ENCODE results near the gene SIGLEC11. TPM values are rescaled to one million over a fixed set of nuclear protein-coding genes. Genes with fewer than 3 reads are reported as not detected.

SIGLEC11 gene
- polyA plus RNA-seq, 1 of the 3 experiments (the other 2 are of a cell fraction), result not detected

GRCh38 chr19:49936549-49936948 lies 24.4 kb downstream of the SIGLEC11 start (continued):
- TF ChIP-seq RFX5 (IDR thresholded peaks at IDR 0.05; ENCODE audit: low read length) (no peak), JUND (IDR thresholded peaks at IDR 0.05) (no peak), ELF1 (IDR thresholded peaks at IDR 0.05) (no peak)
- TF ChIP-seq, protein P1, sequence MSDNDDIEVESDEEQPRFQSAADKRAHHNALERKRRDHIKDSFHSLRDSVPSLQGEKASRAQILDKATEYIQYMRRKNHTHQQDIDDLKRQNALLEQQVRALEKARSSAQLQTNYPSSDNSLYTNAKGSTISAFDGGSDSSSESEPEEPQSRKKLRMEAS (IDR thresholded peaks at IDR 0.05; ENCODE audit: low read depth), result no peak

GRCh38 chr19:49933643-49934042 lies 27.3 kb downstream of the SIGLEC11 start:
- Histone ChIP-seq H3K27me3 (ENCODE audit: insufficient read depth) (no peaks in the 10 kb centered on the region), H3K36me3 (replicated peaks in 1 of 2; ENCODE audit: control insufficient read depth in 1 of 2, insufficient read depth in 2 of 2, low read length in 1 of 2) (peaks cover 0 to 9% of the 10 kb centered on the region in 2 experiments), H3K79me2 (ENCODE audit: insufficient read depth) (peaks cover 7% of the 10 kb centered on the region; the same call in 1 of the 2 replicates), H3K4me1 (ENCODE audit: control insufficient read depth in 1 of 2, insufficient read depth in 2 of 2, low read depth in 1 of 2, low read length in 1 of 2) (peaks cover 0 to 5% of the 10 kb centered on the region in 2 experiments; a peak in 1 of 4 replicates), H2AFZ (ENCODE audit: low read depth) (no peak overlapping the region), H3K9ac (no peak overlapping the region), H3K4me3 (ENCODE audit: low read depth in 2 of 2, low read length in 1 of 2) (no peak overlapping the region), H3F3A (replicated peaks; ENCODE audit: insufficient read depth) (peaks cover 16% of the 10 kb centered on the region), H3K9me3 (no peaks in the 10 kb centered on the region), H3K9me2 (no peaks in the 10 kb centered on the region), H3K4me2 (no peak overlapping the region), H3K27ac (ENCODE audit: low read depth in 2 of 2, low read length in 1 of 2) (no peak overlapping the region), H4K20me1 (ENCODE audit: insufficient read depth) (no peaks in the 10 kb centered on the region)
- WGBS (ENCODE audit: low lambda C conversion rate), result 90% methylated on average over 8 of the region's 8 CpGs
- ChIA-PET CTCF (interaction anchor here (0.6 to 1.2 kb wide), 3 partner anchors 47 to 51 kb away, joined by 3 to 6 read pairs (median 3); no protein-coding TSS in a partner anchor), POLR2A (no interaction called here)
- no peak for TF ChIP-seq TAF1 (IDR thresholded peaks at IDR 0.05; ENCODE audit: borderline replicate concordance, low read depth, low read length)
- TF ChIP-seq GATA2 (CRISPR knock-in tag; IDR thresholded peaks at IDR 0.05), result no peak
- TF ChIP-seq, protein P2, sequence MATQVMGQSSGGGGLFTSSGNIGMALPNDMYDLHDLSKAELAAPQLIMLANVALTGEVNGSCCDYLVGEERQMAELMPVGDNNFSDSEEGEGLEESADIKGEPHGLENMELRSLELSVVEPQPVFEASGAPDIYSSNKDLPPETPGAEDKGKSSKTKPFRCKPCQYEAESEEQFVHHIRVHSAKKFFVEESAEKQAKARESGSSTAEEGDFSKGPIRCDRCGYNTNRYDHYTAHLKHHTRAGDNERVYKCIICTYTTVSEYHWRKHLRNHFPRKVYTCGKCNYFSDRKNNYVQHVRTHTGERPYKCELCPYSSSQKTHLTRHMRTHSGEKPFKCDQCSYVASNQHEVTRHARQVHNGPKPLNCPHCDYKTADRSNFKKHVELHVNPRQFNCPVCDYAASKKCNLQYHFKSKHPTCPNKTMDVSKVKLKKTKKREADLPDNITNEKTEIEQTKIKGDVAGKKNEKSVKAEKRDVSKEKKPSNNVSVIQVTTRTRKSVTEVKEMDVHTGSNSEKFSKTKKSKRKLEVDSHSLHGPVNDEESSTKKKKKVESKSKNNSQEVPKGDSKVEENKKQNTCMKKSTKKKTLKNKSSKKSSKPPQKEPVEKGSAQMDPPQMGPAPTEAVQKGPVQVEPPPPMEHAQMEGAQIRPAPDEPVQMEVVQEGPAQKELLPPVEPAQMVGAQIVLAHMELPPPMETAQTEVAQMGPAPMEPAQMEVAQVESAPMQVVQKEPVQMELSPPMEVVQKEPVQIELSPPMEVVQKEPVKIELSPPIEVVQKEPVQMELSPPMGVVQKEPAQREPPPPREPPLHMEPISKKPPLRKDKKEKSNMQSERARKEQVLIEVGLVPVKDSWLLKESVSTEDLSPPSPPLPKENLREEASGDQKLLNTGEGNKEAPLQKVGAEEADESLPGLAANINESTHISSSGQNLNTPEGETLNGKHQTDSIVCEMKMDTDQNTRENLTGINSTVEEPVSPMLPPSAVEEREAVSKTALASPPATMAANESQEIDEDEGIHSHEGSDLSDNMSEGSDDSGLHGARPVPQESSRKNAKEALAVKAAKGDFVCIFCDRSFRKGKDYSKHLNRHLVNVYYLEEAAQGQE (IDR thresholded peaks at IDR 0.05; ENCODE audit: low read depth, low read length), result no peak
- TF ChIP-seq, protein P3, sequence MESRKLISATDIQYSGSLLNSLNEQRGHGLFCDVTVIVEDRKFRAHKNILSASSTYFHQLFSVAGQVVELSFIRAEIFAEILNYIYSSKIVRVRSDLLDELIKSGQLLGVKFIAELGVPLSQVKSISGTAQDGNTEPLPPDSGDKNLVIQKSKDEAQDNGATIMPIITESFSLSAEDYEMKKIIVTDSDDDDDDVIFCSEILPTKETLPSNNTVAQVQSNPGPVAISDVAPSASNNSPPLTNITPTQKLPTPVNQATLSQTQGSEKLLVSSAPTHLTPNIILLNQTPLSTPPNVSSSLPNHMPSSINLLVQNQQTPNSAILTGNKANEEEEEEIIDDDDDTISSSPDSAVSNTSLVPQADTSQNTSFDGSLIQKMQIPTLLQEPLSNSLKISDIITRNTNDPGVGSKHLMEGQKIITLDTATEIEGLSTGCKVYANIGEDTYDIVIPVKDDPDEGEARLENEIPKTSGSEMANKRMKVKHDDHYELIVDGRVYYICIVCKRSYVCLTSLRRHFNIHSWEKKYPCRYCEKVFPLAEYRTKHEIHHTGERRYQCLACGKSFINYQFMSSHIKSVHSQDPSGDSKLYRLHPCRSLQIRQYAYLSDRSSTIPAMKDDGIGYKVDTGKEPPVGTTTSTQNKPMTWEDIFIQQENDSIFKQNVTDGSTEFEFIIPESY (IDR thresholded peaks at IDR 0.05; ENCODE audit: borderline replicate concordance, low read depth), result no peak
- TF ChIP-seq SIN3A (IDR thresholded peaks at IDR 0.05; ENCODE audit: borderline replicate concordance, low read depth, low read length), result no peak
- TF ChIP-seq NFIC (IDR thresholded peaks at IDR 0.05; ENCODE audit: borderline replicate concordance), result no peak
- no peak for TF ChIP-seq FOXM1 (IDR thresholded peaks at IDR 0.05; ENCODE audit: low read depth)
- TF ChIP-seq EP300 (IDR thresholded peaks at IDR 0.05; ENCODE audit: borderline replicate concordance in 1 of 2, low read depth in 1 of 2, low read length in 1 of 2), result no peak
- no peak for DNase-seq

Data from SK-N-SH (cell line).